ENCODE data around the gene ARHGAP40.

The ARHGAP40 gene

DNA sequence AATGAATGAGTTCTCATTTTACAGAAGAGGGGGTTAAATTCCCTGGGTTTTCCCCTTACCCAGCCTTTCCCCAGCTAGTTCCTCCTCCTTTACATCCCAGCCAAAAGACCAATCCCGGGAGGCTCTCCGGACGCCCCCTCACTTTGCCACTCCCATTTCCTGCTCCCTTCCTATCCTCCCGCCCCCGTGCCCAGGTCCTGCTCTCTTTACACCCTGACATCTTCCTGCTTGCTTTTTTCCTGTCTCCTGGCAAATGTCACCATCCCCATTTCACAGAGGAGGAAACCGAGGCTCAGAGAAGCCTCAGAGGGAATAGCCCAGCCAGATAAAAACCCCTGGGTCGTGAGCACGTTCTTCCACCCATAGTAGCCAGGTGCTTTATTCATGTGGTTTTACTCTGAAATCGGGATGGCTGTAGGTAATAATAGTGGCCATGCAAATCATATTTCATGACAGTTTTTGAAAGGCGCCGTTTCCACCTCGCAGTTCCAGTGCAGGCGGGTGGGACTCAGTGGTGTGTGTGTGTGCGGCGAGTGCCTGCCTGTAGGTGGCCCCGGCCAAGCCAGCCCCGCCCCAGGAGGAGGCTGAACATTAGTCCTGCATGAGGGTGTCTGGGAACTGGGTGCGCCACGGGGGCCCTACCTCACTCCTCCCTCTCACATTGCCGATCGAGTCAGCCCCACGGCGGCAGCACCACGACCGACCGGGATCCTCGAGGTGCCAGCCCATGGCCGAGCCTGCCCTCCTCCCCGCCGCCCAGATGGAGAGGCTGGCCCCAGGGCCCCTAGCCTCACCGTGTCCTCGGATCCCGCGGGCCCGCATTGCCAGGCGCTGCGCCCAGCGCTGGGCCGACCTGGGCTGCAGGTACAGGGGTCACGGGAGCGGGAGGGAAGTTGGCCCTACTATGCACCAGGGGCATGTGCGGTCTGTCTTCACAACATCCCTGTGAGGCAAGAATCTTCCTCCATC is at the start of gene ARHGAP40:
Gene ARHGAP40 (plus strand): TSS at position 594 of the 969 bp plus-strand sequence.
- in situ Hi-C loops (cut with MboI; ENCODE audit: low sequenced_read_pairs), result no loop called here

DNA sequence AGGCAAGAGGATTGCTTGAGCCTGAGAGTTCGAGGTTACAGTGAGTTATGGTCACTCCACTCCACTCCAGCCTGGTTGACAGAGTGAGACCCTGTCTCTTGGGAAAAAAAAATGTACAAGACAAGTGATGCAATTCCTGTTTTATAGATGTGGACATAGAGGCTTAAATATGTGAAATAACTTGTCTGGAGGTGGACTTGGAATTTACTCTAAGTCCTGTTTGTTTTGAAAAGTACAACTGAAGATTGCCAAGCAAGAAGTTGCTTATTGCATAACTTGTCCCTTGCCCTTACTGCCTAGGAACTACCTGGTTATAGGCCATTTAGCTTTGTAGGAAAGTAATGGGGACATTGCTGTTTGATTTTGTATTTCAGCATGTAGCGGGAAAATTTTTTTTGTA is 46.6 kb upstream of the ARHGAP40 start:
- in situ Hi-C loops (cut with MboI; ENCODE audit: low sequenced_read_pairs), result no loop called here

DNA sequence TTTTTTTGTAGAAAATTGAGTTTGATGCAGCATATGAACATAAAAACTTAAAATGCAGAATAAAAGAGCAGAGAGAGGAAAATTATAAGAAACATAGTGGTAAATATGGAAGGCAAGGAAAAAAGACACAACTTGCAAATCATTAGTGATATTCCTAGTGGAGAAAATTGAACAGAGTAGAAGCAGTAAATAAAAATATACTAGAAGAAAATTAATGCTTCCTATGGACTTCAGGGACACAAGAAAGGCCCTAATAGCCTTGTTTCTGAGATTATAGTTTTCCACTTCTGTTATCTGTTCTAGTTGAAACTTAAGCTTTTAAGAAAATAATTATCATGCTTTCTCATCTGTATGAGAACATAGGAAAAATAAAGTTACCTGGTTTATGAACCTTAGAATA is 46.2 kb upstream of the ARHGAP40 start:
- in situ Hi-C loops (cut with MboI; ENCODE audit: low sequenced_read_pairs), result no loop called here

DNA sequence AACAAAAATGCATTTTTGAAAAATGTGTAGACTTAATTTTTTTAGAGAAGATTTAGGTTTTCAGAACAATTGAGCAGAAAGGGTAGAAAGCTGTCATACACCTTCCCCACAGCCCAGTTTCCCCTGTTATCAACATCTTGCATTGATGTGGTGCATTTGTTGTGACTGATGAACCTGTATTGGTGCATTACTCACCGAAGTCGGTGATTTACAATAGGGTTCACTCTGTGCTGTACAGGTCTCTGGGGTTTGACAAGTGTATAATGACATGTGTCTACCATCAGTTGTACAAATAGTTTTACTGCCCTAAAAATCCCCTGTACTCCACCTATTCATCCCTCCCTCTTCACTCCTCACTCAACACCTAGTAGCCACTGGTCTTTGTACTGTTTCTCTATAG is 44.4 kb upstream of the ARHGAP40 start:
- in situ Hi-C loops (cut with MboI; ENCODE audit: low sequenced_read_pairs), result no loop called here

DNA sequence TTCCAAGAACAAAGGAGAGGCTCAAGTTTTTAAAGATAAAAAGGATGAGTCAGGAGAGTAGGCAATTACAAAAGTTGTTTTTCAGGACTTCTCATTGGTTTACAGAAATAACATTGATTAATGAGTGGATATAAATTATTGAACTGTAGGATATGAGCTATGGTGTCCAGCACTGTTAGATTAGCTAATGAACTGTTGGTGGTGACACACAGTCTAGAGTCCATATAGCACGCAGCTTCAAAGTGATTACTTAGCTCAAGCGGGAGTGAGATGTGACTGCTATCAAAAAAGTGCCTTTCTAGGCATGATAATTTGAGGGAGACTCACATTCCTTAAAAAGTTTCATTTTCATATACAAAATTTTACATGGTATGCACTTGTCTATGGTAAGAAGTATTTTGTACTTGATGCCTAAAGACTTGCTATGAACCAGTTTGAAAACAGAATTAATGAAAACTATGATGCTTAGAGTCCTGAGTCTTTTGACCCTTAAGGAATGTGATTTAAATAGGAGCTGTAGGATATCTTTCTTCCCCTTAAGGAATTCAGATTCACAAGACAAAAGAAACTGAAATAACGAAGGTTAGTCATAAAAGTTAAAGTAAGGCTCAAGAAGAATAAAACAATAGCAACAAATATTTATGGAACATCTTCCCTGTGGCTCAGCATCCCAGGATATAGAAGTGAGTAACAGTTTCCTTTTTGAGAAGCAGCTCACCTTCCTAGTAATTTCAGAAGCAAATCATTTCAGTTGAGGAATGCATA is 42.8 kb upstream of the ARHGAP40 start:
- in situ Hi-C loops (cut with MboI; ENCODE audit: low sequenced_read_pairs), result no loop called here

DNA sequence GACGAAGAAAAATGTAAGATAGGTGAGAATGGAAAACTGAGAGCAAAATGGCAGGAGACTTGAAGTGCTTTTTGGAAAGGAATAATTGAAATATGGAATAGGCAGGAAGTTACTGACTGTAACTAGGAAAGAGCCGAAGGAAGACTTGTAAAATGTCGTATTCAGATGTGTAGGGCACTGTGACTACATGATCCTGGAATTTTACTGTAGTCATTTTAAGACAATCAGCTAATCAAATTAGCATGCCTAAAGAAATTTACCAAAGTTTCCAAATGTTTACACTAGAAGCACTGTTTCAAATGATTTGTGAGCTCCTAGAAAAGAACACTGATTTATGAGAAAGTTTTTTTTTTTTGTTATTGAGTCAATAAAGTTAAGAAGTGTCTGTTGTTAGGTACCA is 41.8 kb upstream of the ARHGAP40 start:
- in situ Hi-C loops (cut with MboI; ENCODE audit: low sequenced_read_pairs), result no loop called here

DNA sequence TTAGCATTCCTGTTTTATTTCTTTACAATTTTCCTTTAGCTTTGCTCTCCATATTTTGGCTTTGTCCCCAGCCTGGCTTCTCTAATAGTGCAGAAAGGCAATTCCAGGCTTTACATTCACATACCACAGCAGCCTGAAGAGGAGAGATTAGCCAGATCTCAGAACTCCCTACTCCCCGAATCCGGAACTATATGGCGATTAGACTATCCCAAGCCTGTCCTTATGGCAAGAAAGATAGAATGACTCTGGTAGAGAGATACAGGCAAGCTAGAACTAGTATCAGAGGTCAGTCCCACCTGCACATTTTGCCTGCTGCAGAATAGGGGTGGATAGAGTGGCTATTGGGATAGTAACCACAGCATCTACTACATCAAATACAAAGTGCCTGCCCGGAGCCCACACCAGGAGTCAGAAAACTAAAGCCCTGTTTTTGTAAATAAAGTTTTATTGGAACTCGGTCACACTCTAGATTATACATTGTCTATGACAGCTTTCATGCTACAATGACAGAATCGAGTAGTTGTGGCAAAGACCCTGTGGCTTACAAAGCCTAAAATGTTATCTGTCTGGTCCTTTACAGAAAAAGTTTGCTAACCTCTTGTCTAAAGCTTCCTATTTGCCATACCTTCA is 37.7 kb upstream of the ARHGAP40 start:
- in situ Hi-C loops (cut with MboI; ENCODE audit: low sequenced_read_pairs), result no loop called here

DNA sequence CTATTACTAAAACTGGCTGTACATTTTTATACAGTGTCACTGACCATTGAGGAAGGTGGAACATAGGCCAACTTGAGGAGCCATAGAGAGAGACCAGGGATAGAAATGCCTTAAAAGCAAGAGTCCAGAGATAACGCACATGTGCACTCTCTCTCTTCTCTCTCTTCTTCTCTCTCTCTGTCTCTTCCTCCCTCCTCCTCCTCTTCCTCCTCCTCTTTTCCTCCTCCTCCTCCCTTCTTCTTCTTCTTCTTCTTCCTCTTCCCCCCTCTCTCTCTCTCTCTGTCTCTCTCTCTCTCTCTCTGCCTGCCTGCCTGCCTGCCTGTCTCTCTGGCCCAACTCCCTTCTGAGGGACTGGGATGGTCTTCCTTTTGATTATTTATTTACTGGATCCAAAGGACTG is 36.9 kb upstream of the ARHGAP40 start:
- in situ Hi-C loops (cut with MboI; ENCODE audit: low sequenced_read_pairs), result no loop called here

DNA sequence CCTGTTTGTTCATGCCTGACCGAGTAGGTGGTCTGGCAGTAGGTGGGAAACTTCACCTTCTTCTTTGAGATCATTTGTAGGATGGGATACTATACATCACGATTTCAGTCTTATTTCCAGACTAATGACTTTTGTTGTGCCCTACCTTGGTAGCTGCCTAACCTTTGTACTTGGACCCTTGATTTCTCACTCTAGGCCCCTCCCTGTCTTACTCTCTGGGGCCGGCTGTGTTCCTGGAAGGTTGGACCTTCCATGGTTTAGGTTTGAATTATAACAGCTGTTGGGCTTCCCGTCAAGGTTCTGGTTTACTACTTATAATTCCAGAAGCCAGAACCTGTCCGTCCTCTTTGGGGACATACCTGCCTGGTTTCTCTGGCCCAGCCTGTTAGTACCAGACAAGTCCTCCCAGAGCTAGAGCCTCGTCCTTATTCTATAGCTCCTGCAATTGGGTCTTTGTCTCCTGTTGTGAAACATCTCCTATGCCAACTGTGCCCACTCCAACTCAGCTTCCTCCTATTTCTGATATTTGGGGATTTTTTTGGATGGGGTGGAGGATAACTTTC is 35.5 kb upstream of the ARHGAP40 start:
- in situ Hi-C loops (cut with MboI; ENCODE audit: low sequenced_read_pairs), result no loop called here

DNA sequence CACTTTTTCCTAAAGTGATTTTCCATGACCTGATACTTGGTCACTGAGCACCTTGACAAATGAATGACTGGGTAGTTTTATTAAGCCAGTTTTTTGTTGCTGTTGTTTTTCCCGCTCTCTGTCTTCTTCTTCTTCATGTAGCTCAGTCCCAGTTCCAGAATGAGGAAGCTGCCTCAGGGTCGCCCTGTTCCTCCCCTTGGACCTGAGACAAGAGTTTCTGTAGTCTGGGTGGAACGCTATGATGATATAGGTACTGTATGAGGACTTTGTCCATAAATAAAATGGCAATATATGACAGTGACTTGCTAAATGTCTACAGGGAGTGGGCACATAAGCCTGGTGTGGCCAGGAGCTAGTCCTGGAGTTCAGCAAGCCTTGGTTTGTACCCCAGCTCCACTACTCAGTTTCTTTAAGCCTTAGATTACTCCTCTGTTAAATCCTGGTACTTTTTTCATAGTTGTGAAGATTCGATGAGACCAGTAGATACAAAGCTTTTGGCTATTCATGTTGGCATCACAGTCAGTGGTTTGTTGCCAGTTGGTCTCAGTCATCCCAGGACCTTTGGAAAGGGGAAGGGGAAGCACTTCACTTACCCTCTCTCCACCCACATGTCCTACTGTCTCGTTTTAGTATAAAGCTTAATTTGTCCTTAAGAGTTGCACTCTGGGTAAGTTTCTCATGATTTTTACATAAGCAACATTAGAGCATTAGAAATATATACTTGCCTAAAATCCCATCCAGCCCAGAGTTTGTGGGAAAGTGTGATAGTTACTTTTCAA is 31.7 kb upstream of the ARHGAP40 start:
- in situ Hi-C loops (cut with MboI; ENCODE audit: low sequenced_read_pairs), result no loop called here

DNA sequence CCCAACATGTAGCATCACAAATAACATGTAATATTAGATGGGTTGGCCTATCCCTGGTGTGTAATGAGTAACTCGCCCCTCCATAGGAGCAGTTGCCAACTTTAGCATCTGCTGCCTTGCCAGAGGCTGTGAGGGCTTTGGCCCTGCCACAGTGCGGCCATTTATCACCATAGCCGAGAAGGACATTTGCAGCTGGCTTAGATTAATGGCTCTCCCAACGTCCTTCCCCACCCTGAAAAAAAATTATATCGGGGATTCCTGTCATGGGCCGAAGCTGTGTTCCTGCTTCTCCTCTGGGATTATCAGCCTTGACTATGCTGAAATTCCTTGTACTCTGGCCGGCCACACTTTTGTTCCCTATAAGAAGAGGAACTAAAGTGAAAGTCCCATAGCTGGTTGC is 28.2 kb upstream of the ARHGAP40 start:
- in situ Hi-C loops (cut with MboI; ENCODE audit: low sequenced_read_pairs), result no loop called here

DNA sequence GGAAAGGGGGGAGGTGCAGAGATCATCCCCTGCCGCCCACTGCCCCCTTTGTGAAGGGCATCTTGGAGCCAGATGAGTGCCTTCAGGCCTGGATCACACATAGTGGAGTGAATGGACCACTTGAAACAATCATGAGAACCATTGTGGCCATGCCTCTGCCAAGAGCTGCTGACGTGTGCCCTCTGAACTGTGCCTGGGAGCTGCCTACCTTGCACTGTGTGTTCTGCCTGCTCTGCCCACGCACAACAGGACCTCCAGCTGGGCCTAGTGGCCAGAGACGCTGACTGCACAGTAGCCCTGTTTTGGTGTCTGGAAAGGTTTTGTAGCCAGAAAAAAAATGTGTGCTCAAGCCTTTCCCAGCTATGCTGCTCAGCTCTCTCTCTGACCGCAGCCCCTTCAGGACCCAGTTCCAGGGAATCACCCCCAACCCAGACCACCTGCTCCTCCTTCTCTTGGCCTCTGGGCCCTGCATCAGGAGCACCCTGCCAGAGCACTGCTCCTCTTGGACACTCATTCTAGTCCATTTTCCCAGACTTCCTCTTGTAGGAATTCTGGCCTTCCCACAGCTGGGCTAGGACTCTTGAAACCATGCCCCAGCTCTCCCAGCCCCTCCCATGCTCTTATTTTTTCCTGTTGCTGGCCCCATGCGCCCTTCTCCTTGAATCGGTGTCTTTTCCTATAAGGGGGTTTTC is 22.2 kb upstream of the ARHGAP40 start:
- in situ Hi-C loops (cut with MboI; ENCODE audit: low sequenced_read_pairs), result no loop called here

DNA sequence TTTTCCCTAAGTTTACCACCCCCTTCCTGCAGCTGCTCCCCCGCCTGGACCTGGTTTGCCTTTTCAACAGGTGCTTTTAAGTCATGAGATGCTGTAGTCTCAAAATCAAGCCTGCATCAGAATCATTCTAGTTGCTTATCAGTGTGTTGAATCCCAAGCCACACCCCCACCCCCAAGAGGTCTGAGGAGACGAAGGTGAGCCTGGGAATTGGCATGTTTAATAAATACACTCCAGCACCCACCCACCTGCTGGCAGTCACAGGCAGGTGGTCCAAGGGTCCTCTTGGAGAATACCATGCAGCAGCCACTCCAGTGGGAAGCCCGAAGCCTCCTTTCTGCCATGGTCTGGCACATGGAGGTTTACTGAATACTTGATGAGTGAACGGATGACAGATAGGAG is 21.7 kb upstream of the ARHGAP40 start:
- in situ Hi-C loops (cut with MboI; ENCODE audit: low sequenced_read_pairs), result no loop called here

DNA sequence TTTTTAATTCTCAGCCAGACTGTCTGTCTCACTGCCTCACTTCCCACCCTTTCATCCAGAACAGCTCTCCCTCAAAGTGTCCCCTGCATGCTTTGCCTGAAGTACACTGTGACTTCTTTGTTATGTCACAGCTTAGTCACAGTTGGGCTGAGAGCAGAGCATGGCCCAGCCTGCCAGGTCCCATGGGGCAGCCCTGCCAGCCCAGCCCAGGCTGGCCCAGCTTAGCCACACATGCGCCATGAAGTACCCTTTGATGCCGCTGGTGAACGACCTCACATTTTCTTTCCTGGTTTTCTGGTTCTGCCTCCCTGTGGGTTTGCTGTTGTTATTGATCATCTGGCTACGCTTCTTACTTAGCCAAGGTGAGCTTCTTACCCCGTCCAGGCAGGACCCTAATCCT is 20.6 kb upstream of the ARHGAP40 start, which contains the start of gene ADIG:
Gene ADIG (plus strand): TSS at position 185 of the 400 bp plus-strand sequence. CDS start 54 bp downstream, at position 239.
- in situ Hi-C loops (cut with MboI; ENCODE audit: low sequenced_read_pairs), result no loop called here

DNA sequence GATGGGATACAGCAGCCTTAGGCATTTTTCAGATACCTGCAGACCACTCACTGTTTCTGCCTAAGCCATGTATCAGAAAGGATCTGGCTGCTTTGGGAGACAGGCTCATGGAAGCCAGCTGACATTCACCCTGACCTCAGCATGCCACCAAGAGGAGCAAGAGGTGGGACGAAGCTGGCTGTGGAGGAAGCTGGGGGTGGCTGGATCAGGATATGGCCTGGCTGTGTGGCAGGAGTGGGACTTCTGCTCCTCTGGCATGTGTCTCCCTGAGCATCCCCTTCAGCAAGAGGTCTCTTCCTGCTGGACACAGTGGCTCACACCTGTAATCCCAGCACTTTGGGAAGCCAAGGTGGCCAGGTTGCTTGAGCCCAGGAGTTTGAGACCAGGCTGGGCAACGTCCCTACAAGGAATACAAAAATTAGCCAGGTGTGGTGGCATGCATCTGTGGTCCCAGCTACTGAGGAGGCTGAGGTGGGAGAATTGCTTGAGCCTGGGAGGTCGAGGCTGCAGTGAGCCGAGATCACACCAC is 19.7 kb upstream of the ARHGAP40 start:
- in situ Hi-C loops (cut with MboI; ENCODE audit: low sequenced_read_pairs), result no loop called here

DNA sequence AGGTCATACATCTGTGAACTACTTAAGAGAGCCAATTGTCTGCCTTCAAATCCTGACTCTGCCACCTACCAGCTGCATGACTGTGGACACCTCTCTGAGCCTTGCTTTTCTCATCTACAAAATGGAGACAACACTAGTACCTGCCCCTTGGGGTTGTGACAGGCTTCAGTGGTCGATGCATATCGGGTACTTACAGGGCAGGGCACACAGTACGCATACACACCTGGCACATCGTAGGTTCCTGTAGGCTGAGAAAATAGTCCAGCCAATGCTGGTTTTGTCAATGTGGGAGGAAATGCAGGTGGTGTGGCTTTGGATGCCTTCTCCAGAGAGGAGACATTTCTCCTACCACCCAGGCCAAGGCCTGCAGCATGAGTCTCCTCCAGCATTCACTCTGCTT is 18.3 kb upstream of the ARHGAP40 start:
- in situ Hi-C loops (cut with MboI; ENCODE audit: low sequenced_read_pairs), result no loop called here

DNA sequence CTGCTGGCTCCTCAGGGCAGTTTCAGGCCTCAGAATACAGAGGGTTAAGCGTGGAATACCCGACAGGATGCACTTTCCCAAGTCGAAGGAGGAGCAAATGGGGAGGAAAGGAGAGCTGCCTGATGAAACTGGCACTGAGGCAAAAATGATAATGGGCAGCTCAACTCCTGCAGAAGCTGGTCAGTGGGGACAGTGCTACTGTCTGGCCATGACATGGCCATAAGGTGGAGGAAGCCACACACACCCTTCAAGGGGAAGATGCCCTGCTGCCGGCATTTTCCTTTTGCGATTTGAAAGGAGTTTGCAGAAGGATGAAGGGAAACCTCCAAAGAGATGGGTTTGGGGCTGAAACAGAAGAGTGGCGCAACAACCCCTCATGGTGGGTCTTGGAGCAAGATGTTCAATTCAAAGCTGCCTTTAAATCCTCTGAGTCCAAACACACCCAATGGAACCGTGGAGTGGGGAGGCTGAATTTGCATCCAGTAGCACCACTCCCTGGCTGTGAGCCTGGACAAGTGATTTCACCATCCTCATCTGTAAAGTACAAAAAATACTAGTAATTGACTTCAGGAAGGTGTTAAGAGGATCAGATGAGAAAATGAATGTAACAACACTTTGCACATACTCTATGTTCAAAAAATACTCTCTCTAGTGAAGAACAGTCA is 17.4 kb upstream of the ARHGAP40 start:
- in situ Hi-C loops (cut with MboI; ENCODE audit: low sequenced_read_pairs), result no loop called here

DNA sequence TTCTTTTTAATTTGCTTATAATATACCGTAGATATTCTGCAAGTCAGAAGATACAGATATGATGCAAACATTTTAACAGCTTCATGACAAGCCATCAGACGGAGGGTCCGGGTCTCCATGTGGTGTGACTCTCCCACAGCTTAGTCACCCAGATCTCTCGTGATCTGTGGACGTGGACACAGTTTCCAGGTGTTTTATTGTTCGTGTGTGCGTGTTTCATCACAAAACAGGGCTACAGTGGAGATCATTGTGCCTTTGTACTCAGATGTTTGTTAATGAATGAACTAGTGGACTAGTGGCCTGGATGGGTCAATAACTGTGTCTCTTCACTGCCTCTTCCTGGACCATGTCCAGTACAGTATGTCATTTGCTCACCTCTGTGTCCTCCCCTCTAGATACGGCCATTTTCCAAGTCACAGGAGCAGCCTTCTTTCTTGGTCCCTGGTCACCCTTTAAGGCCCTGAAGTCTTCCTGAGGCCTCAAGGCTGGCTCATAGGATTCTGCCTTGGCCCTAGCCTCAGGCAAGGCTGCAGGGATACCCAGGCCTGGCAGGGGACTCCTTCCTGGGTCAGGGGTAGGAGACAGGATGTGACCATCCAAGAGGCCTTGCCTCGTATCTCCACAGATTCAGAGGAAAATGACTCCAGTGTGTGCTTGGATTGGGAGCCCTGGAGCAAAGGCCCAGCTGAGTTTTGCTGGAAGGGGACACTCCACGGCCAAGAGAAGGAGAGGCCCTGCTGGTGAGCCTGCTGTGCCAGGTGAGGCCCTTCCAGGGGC is 16.0 kb upstream of the ARHGAP40 start:
- in situ Hi-C loops (cut with MboI; ENCODE audit: low sequenced_read_pairs), result no loop called here

Measured in HL-60/S4 (cell line).